Stimulated activated CD4-positive, alpha-beta T cell treated with anti-CD3 and anti-CD28 coated beads, Interleukin-4, amount 100 ng/mL, for 4 hours (primary cell): ENCODE data around the gene MYOCOS.
"Not testable (repeated sequence)": the region's sequence is repeated elsewhere in the genome, so short reads cannot be mapped to it uniquely, and the experiment has no call there.

Source experiments
- DNase-seq, 2 experiments: peaks; one replicate each; pipeline ENCODE4 v3.0.0-alpha.2; 2020

MYOCOS gene, protein sequence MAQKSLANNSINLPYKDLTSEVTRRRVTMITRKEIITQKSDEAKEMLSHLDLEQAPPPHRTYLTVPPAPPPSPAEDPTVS

DNA sequence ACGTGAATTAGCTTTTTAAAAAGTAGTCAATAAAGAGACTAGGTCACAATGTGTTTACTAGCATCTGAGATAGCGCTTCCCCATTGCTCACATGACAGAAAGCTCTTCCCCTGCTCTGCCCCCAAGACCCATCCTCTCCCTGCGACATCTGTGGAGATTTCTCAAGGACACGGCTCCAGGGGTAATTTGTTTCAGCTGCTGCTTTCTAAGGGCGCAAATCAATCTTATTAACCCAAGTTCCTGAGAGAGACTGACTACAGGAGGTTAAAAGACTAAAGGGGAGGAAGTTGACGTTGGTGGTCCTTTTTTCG, at the start of gene MYOCOS:
Gene MYOCOS (plus strand): TSS at position 92 of the 311 bp plus-strand sequence. CDS start 1,641 bp downstream, outside the sequence.
- no peak for DNase-seq

- no peak for DNase-seq
These were observed 45.9 kb upstream of the MYOCOS start for GRCh38 chr1:171576144-171576543.

GRCh38 chr1:171581226-171581625, 40.8 kb upstream of the MYOCOS start:
- no peak for DNase-seq

GRCh38 chr1:171581766-171582165, 40.3 kb upstream of the MYOCOS start:
- no peak for DNase-seq

GRCh38 chr1:171582589-171582988, 39.5 kb upstream of the MYOCOS start:
- DNase-seq, result no peak

- no peak for DNase-seq
These were observed 38.3 kb upstream of the MYOCOS start for GRCh38 chr1:171583591-171584201.

GRCh38 chr1:171585715-171586114, 36.3 kb upstream of the MYOCOS start:
- DNase-seq, result no peak

DNA sequence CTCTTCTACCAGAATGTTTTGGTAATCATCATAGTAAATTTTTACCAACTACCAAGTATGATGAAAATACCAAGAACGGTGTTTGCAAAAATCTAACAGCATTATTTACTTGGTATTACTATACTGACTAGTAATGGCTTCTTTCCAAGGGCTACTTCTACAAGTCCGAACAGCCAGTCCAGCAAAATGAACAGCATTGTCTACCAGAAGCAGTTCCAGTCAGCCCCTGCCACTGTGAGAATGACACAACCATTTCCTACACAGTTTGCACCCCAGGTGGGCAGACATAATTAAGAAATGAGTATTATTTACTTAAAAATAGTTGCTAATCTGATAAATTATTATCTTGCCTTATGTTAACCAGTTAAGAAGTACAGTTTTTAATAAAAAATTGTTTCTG, 33.8 kb upstream of the MYOCOS start:
- DNase-seq, result no peak

GRCh38 chr1:171590022-171590421, 32.0 kb upstream of the MYOCOS start:
- no peak for DNase-seq

GRCh38 chr1:171595324-171595723, 26.7 kb upstream of the MYOCOS start:
- no peak for DNase-seq

GRCh38 chr1:171596119-171596518, 25.9 kb upstream of the MYOCOS start:
- DNase-seq, result no peak

GRCh38 chr1:171596705-171597104, 25.3 kb upstream of the MYOCOS start:
- DNase-seq, result no peak

DNA sequence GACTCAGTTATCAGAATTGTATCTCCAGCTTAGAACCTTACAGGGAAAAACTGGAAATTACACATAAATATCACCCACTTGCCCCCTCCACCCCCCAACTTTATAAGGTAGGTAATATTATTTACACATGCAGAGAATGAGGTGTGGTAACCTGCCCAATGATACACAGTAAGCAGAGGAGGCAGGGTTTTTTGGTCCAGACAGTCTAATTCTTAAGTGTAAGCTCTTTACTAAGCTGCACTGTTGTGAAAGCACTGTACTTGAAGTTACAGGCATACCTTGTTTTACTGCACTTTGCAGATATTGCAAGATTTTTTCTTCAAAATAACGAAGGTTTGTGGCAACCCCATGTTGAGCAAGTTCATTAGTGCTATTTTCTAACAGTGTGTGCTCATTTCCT, 24.8 kb upstream of the MYOCOS start:
- DNase-seq, result no peak

DNA sequence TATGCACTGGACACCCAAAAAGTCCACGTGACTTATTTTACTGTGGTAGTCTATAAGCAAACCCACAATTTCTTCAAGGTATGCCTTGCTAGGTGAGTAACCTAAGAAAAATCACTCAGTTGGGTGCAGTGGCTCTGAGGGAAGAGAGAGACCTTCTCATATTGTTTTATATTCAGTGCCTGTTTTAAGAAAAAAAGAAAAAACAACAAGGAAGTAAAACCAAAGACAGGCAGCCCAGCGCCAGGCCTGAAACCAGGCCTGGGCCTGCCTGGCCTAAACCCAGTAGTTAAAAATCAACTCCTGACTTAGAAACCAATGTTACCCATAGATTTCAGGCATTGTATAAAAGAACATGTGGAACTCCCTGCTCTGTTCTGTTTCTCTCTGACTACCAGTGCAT, 21.7 kb upstream of the MYOCOS start:
- DNase-seq, result not testable (repeated sequence)

DNA sequence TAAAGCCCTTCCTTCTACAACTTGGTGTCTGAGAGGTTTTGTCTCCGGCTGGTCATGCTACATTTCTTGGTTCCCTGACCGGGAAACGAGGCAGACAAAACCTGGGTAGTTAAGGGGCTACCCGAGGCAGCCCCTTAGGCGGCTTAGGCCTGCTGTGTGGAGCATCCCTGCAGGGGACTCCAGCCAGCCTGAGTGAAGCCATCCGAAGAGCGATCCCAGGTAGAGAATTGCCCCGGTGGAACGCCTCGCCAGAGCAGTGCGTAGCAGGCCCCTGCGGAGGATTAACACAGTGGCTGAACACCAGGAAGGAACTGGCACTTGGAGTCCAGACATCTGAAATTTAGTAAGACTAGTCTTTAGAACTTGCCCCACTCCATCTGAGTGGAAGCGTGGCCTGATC, 21.2 kb upstream of the MYOCOS start:
- no peak for DNase-seq

- DNase-seq, result not testable (repeated sequence)
These were observed 19.0 kb upstream of the MYOCOS start for GRCh38 chr1:171603042-171603441.

DNA sequence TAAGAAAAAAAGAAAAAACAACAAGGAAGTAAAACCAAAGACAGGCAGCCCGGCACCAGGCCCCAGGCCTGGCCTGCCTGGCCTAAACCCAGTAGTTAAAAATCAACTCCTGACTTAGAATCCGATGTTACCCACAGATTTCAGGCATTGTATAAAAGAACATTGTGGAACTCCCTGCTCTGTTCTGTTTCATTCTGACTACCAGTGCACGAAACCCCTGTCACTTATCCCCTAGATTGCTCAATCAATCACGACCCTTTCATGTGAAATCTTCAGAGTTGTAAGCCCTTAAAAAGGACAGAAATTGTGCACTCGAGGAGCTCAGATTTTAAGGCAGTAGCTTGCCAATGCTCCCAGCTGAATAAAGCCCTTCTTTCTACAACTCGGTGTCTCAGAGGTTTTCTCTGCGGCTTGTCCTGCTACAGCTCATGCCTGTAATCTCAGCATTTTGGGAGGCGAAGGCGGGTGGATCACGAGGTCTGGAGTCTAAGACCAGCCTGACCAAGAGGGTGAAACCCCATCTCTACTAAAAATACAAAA, 15.6 kb upstream of the MYOCOS start:
- no peak for DNase-seq

- no peak for DNase-seq
These were observed 11.7 kb upstream of the MYOCOS start for GRCh38 chr1:171610385-171610784.

DNA sequence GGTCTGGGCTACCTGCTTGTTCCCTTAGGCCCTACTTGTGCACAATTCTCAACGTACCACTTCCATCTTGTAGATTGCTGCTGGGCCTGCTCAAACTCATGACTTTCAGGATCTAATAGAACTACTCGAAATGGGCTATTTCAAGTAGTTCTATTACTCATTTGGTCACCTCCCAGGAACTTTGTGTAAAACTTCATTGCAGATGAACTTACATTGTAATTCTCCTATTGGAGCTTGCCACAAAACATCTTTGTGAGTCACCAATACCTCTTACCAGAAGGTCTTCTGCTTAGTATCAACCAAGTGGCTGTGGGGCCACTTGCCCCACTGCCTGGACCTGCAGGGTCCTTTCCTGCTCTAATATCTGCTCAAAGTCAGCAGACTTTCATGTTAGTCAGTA, 10.7 kb upstream of the MYOCOS start:
- DNase-seq, result no peak

DNA sequence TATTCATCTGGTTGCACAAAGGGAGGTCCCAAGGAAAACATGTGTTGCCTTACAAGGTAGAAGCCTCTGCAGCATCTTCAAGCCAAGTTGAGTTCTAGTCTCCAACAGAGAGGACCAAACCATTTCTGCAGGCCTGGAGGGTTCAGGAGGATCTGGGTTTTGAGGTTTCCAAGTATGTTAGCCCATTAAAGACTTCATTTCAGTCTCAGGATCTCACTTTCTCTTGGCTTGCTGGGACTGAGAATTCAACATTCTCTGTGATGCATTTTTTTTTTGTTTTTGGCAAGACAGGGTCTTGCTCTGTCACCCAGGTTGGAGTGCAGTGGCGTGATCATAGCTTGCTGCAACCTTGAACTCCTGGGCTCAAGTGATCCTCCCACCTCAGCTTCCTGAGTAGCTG, 8.8 kb upstream of the MYOCOS start:
- DNase-seq, result no peak

GRCh38 chr1:171615122-171615906, 6.7 kb upstream of the MYOCOS start:
- DNase-seq, result not testable (repeated sequence)

- DNase-seq, result no peak
These were observed 5.5 kb upstream of the MYOCOS start for GRCh38 chr1:171616586-171616985.

DNA sequence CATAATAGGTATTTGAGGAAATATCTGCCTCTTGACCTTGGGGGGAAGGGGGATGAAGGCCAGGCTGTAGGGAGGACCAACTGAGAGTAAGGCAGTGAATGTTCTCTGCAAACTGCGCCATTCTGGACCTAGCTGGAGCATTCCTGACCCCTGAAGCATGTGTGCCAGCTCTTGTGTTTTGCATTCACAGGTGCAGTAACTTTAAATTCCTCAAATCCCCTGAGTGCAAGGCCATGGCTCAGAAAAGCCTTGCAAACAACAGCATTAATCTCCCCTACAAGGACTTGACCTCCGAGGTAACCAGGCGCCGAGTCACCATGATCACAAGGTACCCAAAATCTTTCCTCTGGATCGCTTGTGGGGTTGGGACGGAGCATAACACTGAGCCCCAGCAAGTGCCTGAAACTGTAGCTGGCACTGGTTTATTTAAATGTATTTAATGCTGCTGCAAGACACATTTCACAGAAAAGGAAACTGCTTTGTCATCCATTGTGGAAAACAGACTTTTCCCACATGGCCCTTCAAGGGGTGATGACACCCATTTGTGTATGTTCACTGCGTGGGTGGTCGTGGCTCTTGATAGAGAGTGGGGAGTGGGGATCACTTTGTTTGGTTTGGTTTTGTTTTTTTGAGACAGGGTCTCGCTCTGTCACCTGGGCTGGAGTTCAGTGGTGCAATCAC, 1.7 kb downstream of the MYOCOS start:
- DNase-seq, result no peak

DNA sequence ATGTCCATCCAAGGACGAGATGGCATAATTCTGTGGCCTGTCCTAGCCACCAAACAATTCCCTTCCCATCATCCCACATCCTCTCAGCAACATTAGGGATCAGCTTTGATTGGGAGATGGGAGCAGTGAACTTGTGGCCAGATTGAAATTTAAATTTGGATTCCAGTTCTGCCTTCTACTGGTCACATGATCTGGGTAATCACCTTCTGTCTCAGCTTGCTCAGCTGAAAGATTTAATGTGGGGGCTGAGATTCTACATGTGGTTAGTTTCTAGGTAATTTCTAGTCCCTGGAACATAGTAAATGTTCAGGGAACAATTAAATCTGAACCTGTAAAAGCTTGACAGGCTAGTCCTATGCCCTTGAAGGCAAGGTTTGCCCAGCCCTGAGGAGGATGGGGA, 3.2 kb downstream of the MYOCOS start:
- DNase-seq, result no peak
